ENCODE results near the gene DCPS.
"Not testable (repeated sequence)": the region's sequence is repeated elsewhere in the genome, so short reads cannot be mapped to it uniquely, and the experiment has no call there.

DCPS gene

GRCh38 chr11:126284829-126285228 is 19.0 kb upstream of the DCPS start:
- peak; percentile 54 to 88 for DNase-seq (ENCODE audit: extremely low read depth in 1 of 2, low read depth in 1 of 2)

- DNase-seq (ENCODE audit: extremely low read depth in 1 of 2, low read depth in 1 of 2): no peak
These were observed 15.6 kb upstream of the DCPS start for GRCh38 chr11:126288237-126288636.

DNA sequence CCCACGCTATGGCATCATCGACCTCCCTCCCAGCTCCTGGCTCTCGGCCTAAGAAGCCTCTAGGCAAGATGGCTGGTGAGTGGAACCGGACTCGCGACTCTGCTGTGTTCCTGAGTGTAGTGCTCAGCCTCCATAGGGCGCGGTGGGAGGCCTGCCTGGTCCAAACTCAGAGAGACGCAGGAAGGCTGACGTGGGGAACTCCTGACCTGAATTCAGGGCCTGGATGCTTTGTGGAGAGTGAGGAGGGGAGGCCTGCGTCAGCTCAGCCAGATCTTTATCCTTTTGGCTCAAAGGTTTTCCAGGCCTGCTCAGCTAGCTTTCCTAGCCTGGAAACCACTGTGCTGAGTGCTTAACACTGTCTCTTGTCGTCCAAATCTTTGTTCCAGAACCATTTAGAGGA is 13.0 kb upstream of the DCPS start:
- no peak for DNase-seq (ENCODE audit: extremely low read depth in 1 of 2, low read depth in 1 of 2)

DNA sequence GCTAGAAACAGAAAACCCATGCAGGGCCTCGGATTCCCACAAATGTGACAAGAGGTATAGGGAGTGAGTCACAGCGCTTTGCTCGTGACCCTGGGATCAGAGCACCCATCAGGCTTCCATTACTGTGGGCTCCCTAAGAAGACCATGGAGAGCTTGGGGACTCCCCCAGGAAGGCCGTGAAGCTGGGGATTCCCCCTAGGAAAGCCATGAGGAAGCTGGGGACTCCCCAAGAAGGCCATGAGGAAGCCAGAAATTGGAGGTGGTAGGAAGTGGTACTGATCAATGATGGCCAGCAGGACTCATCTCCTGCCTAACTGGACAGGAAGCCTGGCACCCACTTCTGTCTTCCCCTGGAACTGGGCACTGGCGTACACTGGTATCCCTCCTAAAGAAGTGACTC is 10.1 kb upstream of the DCPS start:
- DNase-seq (ENCODE audit: extremely low read depth in 1 of 2, low read depth in 1 of 2): no peak

DNA sequence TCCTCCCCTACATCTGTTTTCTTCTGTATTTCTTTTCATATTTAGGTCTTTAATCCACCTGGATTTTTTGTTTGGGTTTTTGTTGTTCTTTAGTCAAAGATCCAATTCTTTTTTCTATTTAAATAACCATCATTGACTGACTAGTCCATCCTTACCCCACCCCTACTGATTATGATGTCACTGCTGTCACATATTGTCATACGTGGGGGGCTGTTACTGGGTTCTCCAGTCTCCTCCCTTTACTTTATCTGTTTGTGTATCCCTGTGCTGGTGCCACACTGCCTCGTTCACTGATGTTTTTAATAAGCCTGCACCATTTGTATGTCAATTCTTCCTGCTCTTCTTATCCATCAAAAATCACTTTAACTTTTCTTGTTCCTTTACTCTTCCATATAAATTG is 6.9 kb upstream of the DCPS start:
- no peak for DNase-seq (ENCODE audit: extremely low read depth in 1 of 2, low read depth in 1 of 2)

GRCh38 chr11:126304457-126305075 is 706 bp downstream of the DCPS start:
- DNase-seq (ENCODE audit: extremely low read depth in 1 of 2, low read depth in 1 of 2): no peak

- DNase-seq (ENCODE audit: extremely low read depth in 1 of 2, low read depth in 1 of 2): no peak
These were observed 1.8 kb downstream of the DCPS start for GRCh38 chr11:126305699-126306098.

- DNase-seq (ENCODE audit: extremely low read depth in 1 of 2, low read depth in 1 of 2): no peak
These were observed 3.8 kb downstream of the DCPS start for GRCh38 chr11:126307706-126308105.

GRCh38 chr11:126308271-126308671 is 4.4 kb downstream of the DCPS start:
- DNase-seq (ENCODE audit: extremely low read depth in 1 of 2, low read depth in 1 of 2): no peak

GRCh38 chr11:126308771-126309170 is 4.9 kb downstream of the DCPS start:
- DNase-seq (ENCODE audit: extremely low read depth in 1 of 2, low read depth in 1 of 2): not testable (repeated sequence)

DNA sequence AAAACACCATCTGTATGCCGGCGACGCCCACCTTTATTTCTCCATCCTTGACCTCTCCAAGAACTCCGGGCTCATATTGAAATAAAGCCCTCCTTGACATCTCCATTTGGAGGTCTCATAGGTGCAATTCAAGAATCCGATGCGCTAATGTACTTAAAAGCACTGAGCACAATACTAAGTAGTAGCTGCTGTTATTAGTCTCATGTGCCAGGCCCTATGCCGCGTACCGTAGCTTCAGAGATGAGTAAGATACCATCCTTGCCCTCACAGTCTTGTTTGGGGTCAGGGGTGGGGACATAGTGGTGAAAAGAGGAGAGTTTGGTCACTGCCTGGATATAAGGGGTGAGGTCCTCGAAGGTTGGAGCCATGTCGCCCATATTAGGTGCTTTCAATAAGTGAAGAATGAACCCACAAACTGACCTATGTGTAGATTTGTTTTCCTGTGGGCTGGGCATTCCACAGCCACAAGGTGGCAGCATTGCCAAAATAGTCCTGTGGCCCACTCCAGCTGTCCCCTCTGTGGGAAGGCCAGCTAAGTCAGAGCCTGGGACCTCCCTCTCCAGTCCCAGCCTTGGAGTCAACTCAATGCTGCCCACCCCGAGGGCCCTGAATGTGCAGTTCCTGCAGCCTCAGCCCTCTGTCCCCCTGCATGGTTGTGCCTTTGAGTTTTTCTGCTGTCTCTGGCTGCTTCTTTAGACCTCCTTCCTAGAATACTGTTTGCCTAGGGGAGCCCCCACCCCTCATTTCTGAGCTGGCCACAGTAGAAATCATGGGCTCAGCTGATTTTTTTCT is 6.5 kb downstream of the DCPS start:
- DNase-seq (ENCODE audit: extremely low read depth in 1 of 2, low read depth in 1 of 2): peak in 1 of 2 donors; percentile 34

DNA sequence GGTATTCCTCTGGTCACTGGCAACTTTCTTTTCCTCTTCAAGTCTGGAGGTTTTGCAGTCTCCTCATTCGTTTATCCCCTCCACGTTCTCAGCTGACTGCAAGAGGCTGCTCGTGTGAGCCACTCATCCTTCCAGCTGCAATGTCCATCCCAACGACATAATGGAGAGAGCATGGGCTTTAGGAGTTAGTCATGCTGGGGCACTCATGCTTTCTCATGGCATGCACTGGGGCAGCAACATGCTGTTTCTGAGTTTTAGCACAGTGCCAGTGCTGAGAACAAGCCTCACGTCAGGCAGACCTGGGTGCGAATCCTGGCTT is 7.1 kb downstream of the DCPS start:
- no peak for DNase-seq (ENCODE audit: extremely low read depth in 1 of 2, low read depth in 1 of 2)

DNA sequence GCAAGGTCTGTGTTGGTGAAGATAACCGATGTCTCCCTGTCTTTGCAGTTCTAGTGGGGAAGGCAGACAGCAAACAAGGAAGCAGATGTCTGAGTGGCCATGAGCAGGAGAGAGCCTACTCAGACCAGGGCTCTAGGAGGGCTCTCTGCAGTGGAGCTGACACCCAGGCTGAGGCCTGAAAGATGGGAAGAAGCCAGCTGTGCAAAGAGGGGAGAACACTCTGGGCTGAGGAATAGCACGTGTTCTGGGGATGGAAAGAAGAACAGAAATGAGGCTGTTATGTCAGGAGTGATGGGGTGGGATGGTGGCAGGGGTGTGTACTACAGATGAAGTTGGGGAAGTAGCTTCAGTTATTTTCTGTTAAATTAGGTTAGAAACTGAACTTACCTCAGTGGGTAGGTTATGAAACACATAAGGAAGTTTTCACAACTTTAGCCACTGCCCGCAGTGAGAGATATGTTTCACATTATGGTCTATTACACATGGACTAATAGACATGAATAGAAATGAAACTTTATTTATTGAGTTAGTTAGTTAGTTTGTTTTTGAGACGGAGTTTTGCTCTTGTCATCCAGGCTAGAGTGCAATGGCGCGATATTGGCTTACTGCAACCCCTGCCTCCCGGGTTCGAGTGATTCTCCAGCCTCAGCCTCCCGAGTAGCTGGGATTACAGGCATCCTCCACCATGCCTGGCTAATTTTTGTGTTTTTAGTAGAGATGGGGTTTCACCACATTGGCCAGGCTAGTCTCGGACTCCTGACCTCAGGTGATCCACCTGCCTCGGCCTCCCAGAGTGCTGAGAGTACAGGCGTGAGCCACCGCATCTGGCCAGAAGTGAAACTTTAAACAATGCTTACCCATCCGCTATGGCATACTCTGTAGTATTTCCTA is 7.8 kb downstream of the DCPS start:
- no peak for DNase-seq (ENCODE audit: extremely low read depth in 1 of 2, low read depth in 1 of 2)

DNA sequence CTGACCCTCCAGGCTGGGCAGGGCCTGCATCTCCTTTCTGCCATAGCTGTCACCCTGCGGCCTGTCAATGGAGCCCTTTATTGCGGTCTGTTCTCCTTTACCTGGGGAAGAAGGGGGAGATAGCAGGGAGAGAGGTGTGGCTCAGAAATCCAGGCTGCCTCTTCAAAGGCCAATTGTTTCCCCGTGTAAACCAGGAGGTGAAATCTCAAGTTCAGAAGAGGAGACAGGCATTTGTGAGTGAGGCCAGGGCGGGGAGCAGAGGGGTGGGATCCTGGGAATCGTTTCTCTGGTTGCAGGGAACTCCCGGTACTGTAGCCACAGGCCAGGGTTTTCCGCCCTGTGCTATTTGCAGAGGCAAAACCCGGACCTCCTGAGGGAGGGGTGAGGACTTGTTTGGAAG is 9.1 kb downstream of the DCPS start:
- DNase-seq (ENCODE audit: extremely low read depth in 1 of 2, low read depth in 1 of 2): no peak

DNA sequence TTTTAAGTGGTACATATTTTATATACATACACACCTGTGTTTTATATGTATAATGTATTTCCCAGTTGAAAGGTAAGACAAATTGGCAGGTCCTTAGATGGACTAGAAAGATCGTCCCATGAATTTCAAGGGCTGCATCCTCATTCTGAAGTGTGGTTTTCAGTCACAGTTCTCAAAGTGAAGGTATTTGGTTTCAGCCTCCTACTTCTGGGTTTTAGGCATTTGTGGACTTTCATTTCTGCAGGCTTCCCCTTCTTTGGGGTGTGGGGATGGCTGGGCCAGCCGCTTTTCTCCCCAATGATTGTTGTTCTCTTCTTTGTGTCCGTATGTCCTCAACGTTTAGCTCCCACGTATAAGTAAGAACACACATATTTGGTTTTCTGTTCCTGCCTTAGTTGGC is 10.0 kb downstream of the DCPS start:
- no peak for DNase-seq (ENCODE audit: extremely low read depth in 1 of 2, low read depth in 1 of 2)

DNA sequence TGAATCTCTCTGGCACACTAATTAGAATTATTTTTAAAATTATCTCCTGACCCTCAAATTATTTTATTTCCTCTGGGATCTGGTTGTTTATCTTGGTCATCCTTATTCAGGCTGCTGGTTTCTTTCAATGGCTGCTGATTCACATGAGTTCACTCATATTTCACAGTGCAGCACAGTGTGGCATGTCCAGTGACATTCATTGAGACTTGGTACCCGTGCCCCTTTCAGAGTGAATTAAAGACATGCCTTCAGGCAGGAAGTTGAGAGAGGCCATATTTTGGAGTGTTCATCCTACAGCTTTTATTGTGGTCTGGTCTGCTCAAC is 13.5 kb downstream of the DCPS start:
- no peak for DNase-seq (ENCODE audit: extremely low read depth in 1 of 2, low read depth in 1 of 2)

DNA sequence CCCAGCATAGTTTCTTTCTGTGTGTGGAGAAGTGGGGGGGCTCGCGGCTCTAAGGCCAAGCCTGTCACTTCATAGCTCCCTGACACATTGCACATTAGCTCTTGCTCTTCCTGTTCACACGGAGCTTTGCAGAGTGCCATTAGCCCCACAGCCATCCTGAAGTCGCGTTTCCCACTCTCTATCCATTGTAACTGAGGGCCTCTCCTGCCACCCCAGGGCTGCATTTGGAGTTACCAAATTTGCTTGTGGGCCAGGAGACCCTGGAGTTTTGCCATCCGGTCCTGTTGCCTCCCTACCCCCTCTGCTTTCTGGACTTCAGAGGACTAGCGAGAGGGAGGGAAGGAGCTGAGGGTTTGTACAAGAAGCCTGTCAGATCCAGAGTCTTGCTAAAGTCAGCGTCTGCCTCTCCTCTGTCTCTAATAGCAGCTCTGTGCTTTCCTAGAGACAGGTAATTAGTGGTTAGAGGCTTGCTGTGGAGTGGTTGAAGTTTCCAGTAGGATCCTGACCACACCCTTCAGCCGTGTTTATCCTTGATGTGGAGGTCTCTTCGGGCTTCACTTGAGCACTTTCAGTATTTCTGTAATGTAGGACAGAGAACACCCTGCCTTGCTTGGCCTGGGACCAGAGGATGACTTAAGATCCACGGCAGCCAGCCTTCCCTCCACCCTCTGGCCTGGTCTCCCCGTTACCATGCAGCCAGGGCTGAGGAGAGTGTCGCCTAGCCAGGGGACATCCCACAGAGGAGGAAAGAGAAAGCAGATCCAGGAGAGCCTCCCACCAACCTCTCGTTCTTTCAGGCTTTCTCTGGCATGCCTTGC is 14.1 kb downstream of the DCPS start:
- no peak for DNase-seq (ENCODE audit: extremely low read depth in 1 of 2, low read depth in 1 of 2)

DNA sequence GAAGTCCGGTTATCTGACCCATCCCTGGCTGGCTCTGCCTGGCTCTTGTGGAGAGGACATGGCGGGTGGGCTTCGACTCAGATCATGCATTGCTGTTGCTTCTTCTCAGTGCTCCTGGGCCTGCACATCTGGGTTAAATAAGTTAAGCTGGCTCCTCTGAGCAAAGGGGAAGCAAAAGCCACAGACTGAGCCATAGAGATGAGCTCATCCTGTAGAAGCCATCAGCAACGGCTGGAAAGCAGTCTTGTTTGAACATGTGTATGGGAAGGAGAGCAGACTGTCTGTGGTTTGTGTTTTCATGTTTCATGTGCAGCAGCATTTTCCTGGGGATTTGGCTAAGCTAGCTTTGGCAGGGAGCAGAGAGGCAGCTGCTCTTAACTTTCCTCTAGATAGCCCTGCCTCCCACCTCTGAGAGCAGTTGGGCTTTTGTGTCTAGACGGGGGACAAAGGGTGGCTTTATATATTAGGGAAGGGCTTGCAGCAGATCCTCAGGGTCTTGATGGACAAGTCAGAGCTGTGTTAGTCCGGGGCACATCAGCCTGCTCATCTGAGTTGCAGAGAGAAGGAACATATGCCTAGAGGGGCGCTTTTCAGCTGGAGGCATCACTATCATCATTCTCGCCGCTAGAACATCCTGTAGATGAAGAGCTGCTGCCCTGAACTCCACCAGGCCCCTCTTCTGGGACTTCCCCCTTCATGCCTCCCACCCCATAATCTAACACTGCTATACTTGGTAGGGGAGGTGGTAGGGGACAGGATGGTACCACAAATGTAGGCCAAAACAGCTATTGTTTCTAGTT is 14.9 kb downstream of the DCPS start:
- peak in 1 of 2 donors; percentile 33 for DNase-seq (ENCODE audit: extremely low read depth in 1 of 2, low read depth in 1 of 2)

DNA sequence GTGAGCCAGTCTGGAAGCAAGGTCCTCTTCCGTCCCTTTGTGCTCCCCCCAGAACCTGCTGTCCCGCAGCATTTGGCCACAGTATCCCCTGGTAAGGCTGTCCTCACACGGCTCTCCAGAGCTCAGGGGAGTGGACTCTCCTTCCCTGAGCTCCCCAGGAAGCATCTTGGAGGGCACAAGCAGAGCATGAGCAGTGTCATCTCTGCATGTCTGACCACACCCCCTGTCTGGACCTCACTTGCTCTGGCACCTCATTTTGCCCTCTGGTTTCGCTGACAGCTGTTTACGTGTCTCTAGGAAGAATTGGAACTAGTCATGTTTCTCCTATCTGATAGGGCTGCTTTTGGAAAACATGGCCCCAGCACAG is 15.5 kb downstream of the DCPS start:
- no peak for DNase-seq (ENCODE audit: extremely low read depth in 1 of 2, low read depth in 1 of 2)

GRCh38 chr11:126322996-126323395 is 19.1 kb downstream of the DCPS start:
- no peak for DNase-seq (ENCODE audit: extremely low read depth in 1 of 2, low read depth in 1 of 2)

All from stimulated activated CD8-positive, alpha-beta memory T cell treated with anti-CD3 and anti-CD28 coated beads, Interleukin-7, amount 100 ng/mL, for 48 hours (primary cell).